ENCODE results near the gene SMIM24.

DNA sequence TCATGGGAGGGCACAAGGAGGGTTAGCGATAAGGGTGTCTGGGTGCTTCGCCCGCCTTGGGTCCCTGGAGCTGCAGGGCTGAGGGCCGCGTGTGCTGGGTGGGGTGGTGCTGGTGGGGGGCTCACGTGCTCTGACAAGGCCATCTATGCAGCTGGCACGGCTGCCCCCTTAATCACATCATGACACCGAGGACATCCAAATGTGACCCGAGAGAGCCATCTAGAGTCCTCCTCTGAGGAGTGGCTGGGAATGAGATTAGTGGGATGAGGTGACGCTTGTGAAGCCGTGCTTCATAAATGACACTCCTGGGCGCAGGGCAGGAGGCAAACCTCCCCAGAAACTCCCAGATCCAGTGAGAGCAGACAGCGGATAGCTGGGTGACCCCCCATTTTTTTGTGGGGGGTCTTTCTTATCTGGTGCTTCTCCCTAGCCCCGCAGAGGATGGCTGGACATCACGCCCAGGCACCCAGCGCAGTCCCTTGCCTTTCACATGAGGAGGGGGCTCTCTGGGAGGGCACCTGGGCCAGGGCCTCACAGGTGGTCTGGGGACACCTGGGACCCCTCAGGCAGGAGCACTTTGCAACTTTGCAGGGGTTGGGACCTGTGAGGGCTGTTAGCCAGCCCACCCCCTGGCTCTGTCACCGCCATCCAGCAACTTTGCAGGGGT is 32.4 kb upstream of the SMIM24 start:
- no peak for TF ChIP-seq EGR1 (IDR thresholded peaks at IDR 0.05)
- TF ChIP-seq CEBPB (IDR thresholded peaks at IDR 0.05), result no peak
- TF ChIP-seq ZBTB7A (IDR thresholded peaks at IDR 0.05; ENCODE audit: low read depth), result no peak
- no peak for TF ChIP-seq EP300 (IDR thresholded peaks at IDR 0.05; ENCODE audit: borderline replicate concordance)
- TF ChIP-seq, protein P1, sequence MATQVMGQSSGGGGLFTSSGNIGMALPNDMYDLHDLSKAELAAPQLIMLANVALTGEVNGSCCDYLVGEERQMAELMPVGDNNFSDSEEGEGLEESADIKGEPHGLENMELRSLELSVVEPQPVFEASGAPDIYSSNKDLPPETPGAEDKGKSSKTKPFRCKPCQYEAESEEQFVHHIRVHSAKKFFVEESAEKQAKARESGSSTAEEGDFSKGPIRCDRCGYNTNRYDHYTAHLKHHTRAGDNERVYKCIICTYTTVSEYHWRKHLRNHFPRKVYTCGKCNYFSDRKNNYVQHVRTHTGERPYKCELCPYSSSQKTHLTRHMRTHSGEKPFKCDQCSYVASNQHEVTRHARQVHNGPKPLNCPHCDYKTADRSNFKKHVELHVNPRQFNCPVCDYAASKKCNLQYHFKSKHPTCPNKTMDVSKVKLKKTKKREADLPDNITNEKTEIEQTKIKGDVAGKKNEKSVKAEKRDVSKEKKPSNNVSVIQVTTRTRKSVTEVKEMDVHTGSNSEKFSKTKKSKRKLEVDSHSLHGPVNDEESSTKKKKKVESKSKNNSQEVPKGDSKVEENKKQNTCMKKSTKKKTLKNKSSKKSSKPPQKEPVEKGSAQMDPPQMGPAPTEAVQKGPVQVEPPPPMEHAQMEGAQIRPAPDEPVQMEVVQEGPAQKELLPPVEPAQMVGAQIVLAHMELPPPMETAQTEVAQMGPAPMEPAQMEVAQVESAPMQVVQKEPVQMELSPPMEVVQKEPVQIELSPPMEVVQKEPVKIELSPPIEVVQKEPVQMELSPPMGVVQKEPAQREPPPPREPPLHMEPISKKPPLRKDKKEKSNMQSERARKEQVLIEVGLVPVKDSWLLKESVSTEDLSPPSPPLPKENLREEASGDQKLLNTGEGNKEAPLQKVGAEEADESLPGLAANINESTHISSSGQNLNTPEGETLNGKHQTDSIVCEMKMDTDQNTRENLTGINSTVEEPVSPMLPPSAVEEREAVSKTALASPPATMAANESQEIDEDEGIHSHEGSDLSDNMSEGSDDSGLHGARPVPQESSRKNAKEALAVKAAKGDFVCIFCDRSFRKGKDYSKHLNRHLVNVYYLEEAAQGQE (IDR thresholded peaks at IDR 0.05; ENCODE audit: low read depth), result no peak
- TF ChIP-seq, protein P2, sequence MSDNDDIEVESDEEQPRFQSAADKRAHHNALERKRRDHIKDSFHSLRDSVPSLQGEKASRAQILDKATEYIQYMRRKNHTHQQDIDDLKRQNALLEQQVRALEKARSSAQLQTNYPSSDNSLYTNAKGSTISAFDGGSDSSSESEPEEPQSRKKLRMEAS (IDR thresholded peaks at IDR 0.05), result no peak
